Ovary (tissue), 3 donors: ENCODE data around the gene HCAR2.
"Not testable (repeated sequence)": the region's sequence is repeated elsewhere in the genome, so short reads cannot be mapped to it uniquely, and the experiment has no call there.

ENCODE experiments used
- CTCF ChIP-seq, 3 donors: fragments of 450-650 bp in 2 of 3; fragments of 200-600 bp in 1 of 3; IDR thresholded peaks; one replicate each; pipeline versions ENCODE4 v1.5.1 to v1.8.0; 2016 to 2022; ENCODE audit warnings: antibody characterized with exemption in 3 of 3, mild to moderate bottlenecking in 1 of 3
- EP300 ChIP-seq: sonication (generic); formaldehyde crosslinking; IDR thresholded peaks from one replicate; pipeline ENCODE4 v1.6.1; 2017; ENCODE audit warnings: antibody characterized with exemption
- POLR2A ChIP-seq: fragments of 450-650 bp; IDR thresholded peaks from one replicate; pipeline ENCODE4 v1.6.1; 2017; ENCODE audit warnings: antibody characterized with exemption, mild to moderate bottlenecking, moderate library complexity
- donor health status: DM: no; HTN: no; CAD: no.

- TF ChIP-seq CTCF (IDR thresholded peaks at IDR 0.05); EP300; POLR2A: not testable (repeated sequence)
Observed at GRCh38 chr12:122700038-122700710, 3.0 kb downstream of the HCAR2 start.
